Measurements from ENCODE around the gene DGKB. TPM values are rescaled to one million over a fixed set of nuclear protein-coding genes. Genes with fewer than 3 reads are reported as not detected.

DGKB gene
- polyA plus RNA-seq, 1 of the 3 experiments (the other 2 are of a cell fraction): 2.1 TPM

DNA sequence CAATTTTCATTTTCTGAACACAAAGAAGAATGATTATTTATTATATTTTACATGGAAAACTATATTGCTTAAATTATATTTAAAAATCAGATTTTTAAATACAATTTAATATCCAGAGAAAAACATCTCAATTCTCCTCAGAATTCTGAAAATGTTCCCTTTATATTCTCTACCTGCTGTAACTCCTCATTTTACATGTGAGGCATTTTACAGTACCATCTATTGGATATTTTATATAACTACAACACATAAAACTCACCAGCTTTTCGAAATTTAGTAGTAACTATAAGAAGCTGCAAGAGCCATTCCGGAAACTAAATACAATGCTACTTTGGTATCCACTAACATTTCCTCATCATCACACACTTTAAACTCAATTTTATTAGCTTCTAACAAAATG, 264.6 kb downstream of the DGKB start:
- Histone ChIP-seq H3K4me1 (ENCODE audit: control insufficient read depth in 1 of 2, insufficient read depth in 2 of 2, low read depth in 1 of 2, low read length in 1 of 2) (no peaks in the 10 kb centered on the region; a peak in 1 of 4 replicates), H3K27me3 (ENCODE audit: insufficient read depth) (no peaks in the 10 kb centered on the region), H3K79me2 (ENCODE audit: insufficient read depth) (no peaks in the 10 kb centered on the region), H3K9ac (no peak overlapping the region), H3K9me3 (no peaks in the 10 kb centered on the region), H3K27ac (ENCODE audit: low read depth in 2 of 2, low read length in 1 of 2) (no peak overlapping the region), H2AFZ (ENCODE audit: low read depth) (no peak overlapping the region), H3F3A (replicated peaks; ENCODE audit: insufficient read depth) (no peaks in the 10 kb centered on the region), H3K9me2 (no peaks in the 10 kb centered on the region), H3K4me2 (no peak overlapping the region), H4K20me1 (ENCODE audit: insufficient read depth) (no peaks in the 10 kb centered on the region), H3K36me3 (replicated peaks in 1 of 2; ENCODE audit: control insufficient read depth in 1 of 2, insufficient read depth in 2 of 2, low read length in 1 of 2) (no peaks in the 10 kb centered on the region), H3K4me3 (ENCODE audit: low read depth in 2 of 2, low read length in 1 of 2) (no peak overlapping the region)
- CTCF ChIA-PET: interaction anchor here (0.8 to 1.9 kb wide), 5 partner anchors 8 to 1353 kb away, joined by 3 to 7 read pairs (median 5); partner anchors contain the start of gene ETV1
- WGBS (ENCODE audit: low lambda C conversion rate): 82% methylated on average over 2 of the region's 2 CpGs
- TF ChIP-seq RAD21 (IDR thresholded peaks at IDR 0.05; ENCODE audit: low read length) (peak; percentile 49), MAX (IDR thresholded peaks at IDR 0.05; ENCODE audit: low read depth) (no peak), ELF1 (IDR thresholded peaks at IDR 0.05) (no peak), JUND (IDR thresholded peaks at IDR 0.05) (no peak), CTCF (IDR thresholded peaks at IDR 0.05) (peak; percentile 38), SIN3A (IDR thresholded peaks at IDR 0.05; ENCODE audit: borderline replicate concordance, low read depth, low read length) (no peak)
- no peak for DNase-seq
- POLR2A ChIA-PET: no interaction called here

- Histone ChIP-seq H3K4me2 (no peak overlapping the region), H3K27me3 (ENCODE audit: insufficient read depth) (no peaks in the 10 kb centered on the region), H2AFZ (ENCODE audit: low read depth) (no peak overlapping the region), H3K79me2 (ENCODE audit: insufficient read depth) (no peaks in the 10 kb centered on the region), H3F3A (replicated peaks; ENCODE audit: insufficient read depth) (no peaks in the 10 kb centered on the region), H3K36me3 (replicated peaks in 1 of 2; ENCODE audit: control insufficient read depth in 1 of 2, insufficient read depth in 2 of 2, low read length in 1 of 2) (no peaks in the 10 kb centered on the region), H3K9me2 (no peaks in the 10 kb centered on the region), H4K20me1 (ENCODE audit: insufficient read depth) (no peaks in the 10 kb centered on the region), H3K27ac (ENCODE audit: low read depth in 2 of 2, low read length in 1 of 2) (no peak overlapping the region), H3K9me3 (no peaks in the 10 kb centered on the region), H3K4me1 (ENCODE audit: control insufficient read depth in 1 of 2, insufficient read depth in 2 of 2, low read depth in 1 of 2, low read length in 1 of 2) (no peaks in the 10 kb centered on the region; a peak in 1 of 4 replicates), H3K9ac (no peak overlapping the region), H3K4me3 (ENCODE audit: low read depth in 2 of 2, low read length in 1 of 2) (no peak overlapping the region)
- no peak for TF ChIP-seq TEAD4 (IDR thresholded peaks at IDR 0.05; ENCODE audit: borderline replicate concordance, insufficient read depth)
- no peak for TF ChIP-seq POLR2AphosphoS5 (IDR thresholded peaks at IDR 0.05; ENCODE audit: low read depth, low read length)
- no peak for TF ChIP-seq FOXM1 (IDR thresholded peaks at IDR 0.05; ENCODE audit: low read depth)
- no peak for TF ChIP-seq SIN3A (IDR thresholded peaks at IDR 0.05; ENCODE audit: borderline replicate concordance, low read depth, low read length)
- TF ChIP-seq, protein P1, sequence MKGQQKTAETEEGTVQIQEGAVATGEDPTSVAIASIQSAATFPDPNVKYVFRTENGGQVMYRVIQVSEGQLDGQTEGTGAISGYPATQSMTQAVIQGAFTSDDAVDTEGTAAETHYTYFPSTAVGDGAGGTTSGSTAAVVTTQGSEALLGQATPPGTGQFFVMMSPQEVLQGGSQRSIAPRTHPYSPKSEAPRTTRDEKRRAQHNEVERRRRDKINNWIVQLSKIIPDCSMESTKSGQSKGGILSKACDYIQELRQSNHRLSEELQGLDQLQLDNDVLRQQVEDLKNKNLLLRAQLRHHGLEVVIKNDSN (IDR thresholded peaks at IDR 0.05; ENCODE audit: borderline replicate concordance, low read depth): no peak
- TF ChIP-seq MXI1 (IDR thresholded peaks at IDR 0.05; ENCODE audit: low read depth, low read length): no peak
- TF ChIP-seq RXRA (IDR thresholded peaks at IDR 0.05; ENCODE audit: borderline replicate concordance, low read depth): no peak
- no peak for TF ChIP-seq GABPA (IDR thresholded peaks at IDR 0.05; ENCODE audit: low read depth)
- no peak for TF ChIP-seq EP300 (IDR thresholded peaks at IDR 0.05; ENCODE audit: borderline replicate concordance in 1 of 2, low read depth in 1 of 2, low read length in 1 of 2)
- no peak for TF ChIP-seq TAF1 (IDR thresholded peaks at IDR 0.05; ENCODE audit: borderline replicate concordance, low read depth, low read length)
- TF ChIP-seq GATA2 (CRISPR knock-in tag; IDR thresholded peaks at IDR 0.05): no peak
- TF ChIP-seq, protein P2, sequence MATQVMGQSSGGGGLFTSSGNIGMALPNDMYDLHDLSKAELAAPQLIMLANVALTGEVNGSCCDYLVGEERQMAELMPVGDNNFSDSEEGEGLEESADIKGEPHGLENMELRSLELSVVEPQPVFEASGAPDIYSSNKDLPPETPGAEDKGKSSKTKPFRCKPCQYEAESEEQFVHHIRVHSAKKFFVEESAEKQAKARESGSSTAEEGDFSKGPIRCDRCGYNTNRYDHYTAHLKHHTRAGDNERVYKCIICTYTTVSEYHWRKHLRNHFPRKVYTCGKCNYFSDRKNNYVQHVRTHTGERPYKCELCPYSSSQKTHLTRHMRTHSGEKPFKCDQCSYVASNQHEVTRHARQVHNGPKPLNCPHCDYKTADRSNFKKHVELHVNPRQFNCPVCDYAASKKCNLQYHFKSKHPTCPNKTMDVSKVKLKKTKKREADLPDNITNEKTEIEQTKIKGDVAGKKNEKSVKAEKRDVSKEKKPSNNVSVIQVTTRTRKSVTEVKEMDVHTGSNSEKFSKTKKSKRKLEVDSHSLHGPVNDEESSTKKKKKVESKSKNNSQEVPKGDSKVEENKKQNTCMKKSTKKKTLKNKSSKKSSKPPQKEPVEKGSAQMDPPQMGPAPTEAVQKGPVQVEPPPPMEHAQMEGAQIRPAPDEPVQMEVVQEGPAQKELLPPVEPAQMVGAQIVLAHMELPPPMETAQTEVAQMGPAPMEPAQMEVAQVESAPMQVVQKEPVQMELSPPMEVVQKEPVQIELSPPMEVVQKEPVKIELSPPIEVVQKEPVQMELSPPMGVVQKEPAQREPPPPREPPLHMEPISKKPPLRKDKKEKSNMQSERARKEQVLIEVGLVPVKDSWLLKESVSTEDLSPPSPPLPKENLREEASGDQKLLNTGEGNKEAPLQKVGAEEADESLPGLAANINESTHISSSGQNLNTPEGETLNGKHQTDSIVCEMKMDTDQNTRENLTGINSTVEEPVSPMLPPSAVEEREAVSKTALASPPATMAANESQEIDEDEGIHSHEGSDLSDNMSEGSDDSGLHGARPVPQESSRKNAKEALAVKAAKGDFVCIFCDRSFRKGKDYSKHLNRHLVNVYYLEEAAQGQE (IDR thresholded peaks at IDR 0.05; ENCODE audit: low read depth, low read length): no peak
- TF ChIP-seq MEF2A (IDR thresholded peaks at IDR 0.05; ENCODE audit: borderline replicate concordance, low read depth): no peak
- ChIA-PET CTCF (no interaction called here), POLR2A (no interaction called here)
- DNase-seq: no peak
- WGBS (ENCODE audit: low lambda C conversion rate): 68% methylated on average over 4 of the region's 4 CpGs
Observed at GRCh38 chr7:14635955-14636354, 266.6 kb downstream of the DGKB start.

All from SK-N-SH (cell line).